ENCODE measurements around the gene POLR2M. TPM values are rescaled to one million over a fixed set of nuclear protein-coding genes. Genes with fewer than 3 reads are reported as not detected.

POLR2M gene
- total and polyA plus RNA-seq, 4 donors, result 7.8 to 230 (median 43.6) TPM

GRCh38 chr15:57698243-57698642, 8.3 kb upstream of the POLR2M start:
- Histone ChIP-seq H3K27ac (ENCODE audit: low read depth in 1 of 2, low read length in 2 of 2) (no peak overlapping the region), H3K9ac (ENCODE audit: low read depth in 1 of 2, low read length in 2 of 2) (no peak overlapping the region), H3K36me3 (ENCODE audit: control insufficient read depth in 4 of 4, insufficient read depth in 3 of 4, low read depth in 1 of 4, low read length in 3 of 4) (no peaks in the 10 kb centered on the region), H3K27me3 (ENCODE audit: control insufficient read depth in 4 of 4, insufficient read depth in 4 of 4, low read length in 3 of 4) (no peaks in the 10 kb centered on the region), H3K4me3 (ENCODE audit: low read depth in 1 of 3, low read length in 3 of 3) (no peak overlapping the region), H3K4me1 (ENCODE audit: control insufficient read depth in 4 of 4, insufficient read depth in 4 of 4, low read length in 3 of 4) (no peaks in the 10 kb centered on the region), H3K9me3 (ENCODE audit: control insufficient read depth in 4 of 4, low read length in 3 of 4) (no peaks in the 10 kb centered on the region)
- TF ChIP-seq FOXA2 (IDR thresholded peaks at IDR 0.05) (no peak), EGR1 (IDR thresholded peaks at IDR 0.05; ENCODE audit: low read depth in 2 of 2) (no peak), NR2F2 (IDR thresholded peaks at IDR 0.05) (no peak), HNF4A (conservative IDR thresholded peaks at IDR 0.05) (no peak), ZBTB33 (IDR thresholded peaks at IDR 0.05) (no peak), MAX (IDR thresholded peaks at IDR 0.05) (no peak), TAF1 (conservative IDR thresholded peaks at IDR 0.05) (no peak), JUND (IDR thresholded peaks at IDR 0.05) (no peak), HNF4G (IDR thresholded peaks at IDR 0.05) (no peak), GABPA (IDR thresholded peaks at IDR 0.05 in 1 of 2, conservative IDR thresholded peaks at IDR 0.05 in 1 of 2) (no peak), ATF3 (IDR thresholded peaks at IDR 0.05) (no peak), RAD21 (IDR thresholded peaks at IDR 0.05) (no peak), RXRA (IDR thresholded peaks at IDR 0.05) (no peak), CTCF (IDR thresholded peaks at IDR 0.05; ENCODE audit: low read depth, low read length, missing input control) (no peak), SP1 (IDR thresholded peaks at IDR 0.05) (no peak), YY1 (IDR thresholded peaks at IDR 0.05) (no peak), REST (IDR thresholded peaks at IDR 0.05) (no peak), FOXA1 (IDR thresholded peaks at IDR 0.05) (no peak)
- DNase-seq (ENCODE audit: low spot score), result no peak
